ENCODE data around the gene IGSF21. TPM values are rescaled to one million over a fixed set of nuclear protein-coding genes. Genes with fewer than 3 reads are reported as not detected.

IGSF21 gene
- total and polyA plus RNA-seq, 2 donors from 2014 or later, result 1.4 to 6.6 TPM

DNA sequence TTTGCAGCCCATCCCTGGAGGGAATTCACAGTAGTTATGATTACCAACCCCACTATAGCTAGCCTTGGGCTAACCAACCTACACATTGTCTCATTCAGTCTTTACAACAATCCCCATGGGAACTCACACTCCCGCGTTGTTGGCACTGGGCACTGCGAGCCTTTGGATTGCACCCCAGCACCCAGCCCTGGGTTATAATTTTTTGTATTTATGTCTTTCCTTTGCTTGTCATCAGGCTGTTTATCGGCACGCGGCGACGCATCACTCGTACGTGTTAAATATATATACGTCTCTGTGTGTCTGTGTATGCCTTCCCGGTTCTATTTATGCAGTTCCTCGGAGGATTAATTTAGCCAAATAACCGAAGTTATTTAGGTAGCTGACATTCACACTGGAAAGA lies 47.2 kb upstream of the IGSF21 start:
- H3K4me3 ChIP-seq (ENCODE audit: low read length in 3 of 3), result no peak overlapping the region
- no peak overlapping the region for H3K27ac ChIP-seq (ENCODE audit: low read depth in 2 of 2, low read length in 2 of 2)
- TF ChIP-seq, protein P1, sequence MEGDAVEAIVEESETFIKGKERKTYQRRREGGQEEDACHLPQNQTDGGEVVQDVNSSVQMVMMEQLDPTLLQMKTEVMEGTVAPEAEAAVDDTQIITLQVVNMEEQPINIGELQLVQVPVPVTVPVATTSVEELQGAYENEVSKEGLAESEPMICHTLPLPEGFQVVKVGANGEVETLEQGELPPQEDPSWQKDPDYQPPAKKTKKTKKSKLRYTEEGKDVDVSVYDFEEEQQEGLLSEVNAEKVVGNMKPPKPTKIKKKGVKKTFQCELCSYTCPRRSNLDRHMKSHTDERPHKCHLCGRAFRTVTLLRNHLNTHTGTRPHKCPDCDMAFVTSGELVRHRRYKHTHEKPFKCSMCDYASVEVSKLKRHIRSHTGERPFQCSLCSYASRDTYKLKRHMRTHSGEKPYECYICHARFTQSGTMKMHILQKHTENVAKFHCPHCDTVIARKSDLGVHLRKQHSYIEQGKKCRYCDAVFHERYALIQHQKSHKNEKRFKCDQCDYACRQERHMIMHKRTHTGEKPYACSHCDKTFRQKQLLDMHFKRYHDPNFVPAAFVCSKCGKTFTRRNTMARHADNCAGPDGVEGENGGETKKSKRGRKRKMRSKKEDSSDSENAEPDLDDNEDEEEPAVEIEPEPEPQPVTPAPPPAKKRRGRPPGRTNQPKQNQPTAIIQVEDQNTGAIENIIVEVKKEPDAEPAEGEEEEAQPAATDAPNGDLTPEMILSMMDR (IDR thresholded peaks at IDR 0.05; ENCODE audit: borderline replicate concordance, extremely low read depth, insufficient read depth), result no peak
- FAIRE-seq, result no peak
- peaks cover 2% of the 10 kb centered on the region for H3K27me3 ChIP-seq (ENCODE audit: control insufficient read depth, insufficient read depth, low read length)
- H3K4me1 ChIP-seq (ENCODE audit: control insufficient read depth in 2 of 3, insufficient read depth in 2 of 3, low read depth in 1 of 3, low read length in 3 of 3), result no peaks in the 10 kb centered on the region
- H3K9me3 ChIP-seq (ENCODE audit: control insufficient read depth in 2 of 3, insufficient read depth in 1 of 3, low read length in 3 of 3), result peaks cover 0 to 7% (median 0%) of the 10 kb centered on the region in 3 donors
- no peaks in the 10 kb centered on the region for H3K36me3 ChIP-seq (ENCODE audit: control insufficient read depth in 2 of 3, insufficient read depth in 3 of 3, low read length in 3 of 3)
- intact Hi-C loops (cut with DNase I), result no loop called here
- no peak overlapping the region for H3K9ac ChIP-seq (ENCODE audit: low read length in 3 of 3)
- DNase-seq, result no peak

DNA sequence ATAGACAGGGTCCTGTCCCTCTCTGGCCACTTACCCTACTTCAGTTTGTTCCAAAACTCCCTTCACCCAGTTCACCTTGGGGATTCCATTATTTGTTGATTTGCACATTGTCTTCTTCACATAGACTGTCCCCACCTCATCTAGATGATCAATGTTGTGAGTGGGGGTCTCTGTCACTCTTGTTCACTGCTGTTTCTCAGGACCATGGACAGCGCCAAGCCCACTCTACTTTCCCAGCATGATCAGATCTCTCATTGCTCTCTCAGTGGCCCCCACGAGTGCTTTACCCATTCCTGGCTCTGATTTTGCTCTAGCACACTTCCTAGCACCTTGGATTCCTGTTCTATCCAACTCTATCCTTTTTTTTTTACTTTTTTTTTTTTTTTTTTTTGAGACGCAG lies 45.4 kb upstream of the IGSF21 start:
- Histone ChIP-seq H3K27me3 (ENCODE audit: control insufficient read depth, insufficient read depth, low read length) (peaks cover 2% of the 10 kb centered on the region), H3K27ac (ENCODE audit: low read depth in 2 of 2, low read length in 2 of 2) (no peak overlapping the region), H3K4me3 (ENCODE audit: low read length in 3 of 3) (no peak overlapping the region), H3K9me3 (ENCODE audit: control insufficient read depth in 2 of 3, insufficient read depth in 1 of 3, low read length in 3 of 3) (peaks cover 0 to 7% (median 0%) of the 10 kb centered on the region in 3 donors), H3K36me3 (ENCODE audit: control insufficient read depth in 2 of 3, insufficient read depth in 3 of 3, low read length in 3 of 3) (no peaks in the 10 kb centered on the region), H3K4me1 (ENCODE audit: control insufficient read depth in 2 of 3, insufficient read depth in 2 of 3, low read depth in 1 of 3, low read length in 3 of 3) (no peaks in the 10 kb centered on the region), H3K9ac (ENCODE audit: low read length in 3 of 3) (no peak overlapping the region)
- TF ChIP-seq, protein P1 (IDR thresholded peaks at IDR 0.05; ENCODE audit: borderline replicate concordance, extremely low read depth, insufficient read depth), result no peak
- FAIRE-seq, result no peak
- intact Hi-C loops (cut with DNase I), result no loop called here
- peak in 3 of 5 donors; percentile 23 to 41 (median 25) for DNase-seq

DNA sequence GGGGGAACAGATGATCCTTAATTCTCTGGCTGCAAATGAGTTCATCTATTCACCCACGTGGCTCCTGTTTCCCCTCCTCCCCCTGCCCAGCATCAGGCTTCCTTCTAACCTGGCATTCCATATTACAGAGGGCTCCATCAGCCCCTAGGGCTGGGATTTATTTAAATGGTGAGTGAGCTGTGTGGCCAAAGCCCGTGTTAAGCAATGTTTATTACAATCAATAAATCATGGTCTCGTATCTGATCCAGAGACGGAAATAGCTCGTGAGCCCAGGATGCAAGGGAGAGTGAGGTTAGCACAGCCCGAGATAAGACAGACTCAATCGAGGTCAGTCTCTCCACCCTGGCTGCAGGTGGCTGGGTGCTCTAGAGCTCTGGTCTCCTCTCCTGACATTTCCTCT lies 43.1 kb upstream of the IGSF21 start:
- no peak overlapping the region for H3K27ac ChIP-seq (ENCODE audit: low read depth in 2 of 2, low read length in 2 of 2)
- DNase-seq (no peak), FAIRE-seq (no peak)
- intact Hi-C loops (cut with DNase I), result no loop called here
- H3K9me3 ChIP-seq (ENCODE audit: control insufficient read depth in 2 of 3, insufficient read depth in 1 of 3, low read length in 3 of 3), result peaks cover 0 to 7% (median 0%) of the 10 kb centered on the region in 3 donors
- H3K9ac ChIP-seq (ENCODE audit: low read length in 3 of 3), result no peak overlapping the region
- TF ChIP-seq, protein P1 (IDR thresholded peaks at IDR 0.05; ENCODE audit: borderline replicate concordance, extremely low read depth, insufficient read depth), result no peak
- no peak overlapping the region for H3K4me3 ChIP-seq (ENCODE audit: low read length in 3 of 3)
- no peaks in the 10 kb centered on the region for H3K36me3 ChIP-seq (ENCODE audit: control insufficient read depth in 2 of 3, insufficient read depth in 3 of 3, low read length in 3 of 3)
- H3K27me3 ChIP-seq (ENCODE audit: control insufficient read depth, insufficient read depth, low read length), result no peaks in the 10 kb centered on the region
- no peaks in the 10 kb centered on the region for H3K4me1 ChIP-seq (ENCODE audit: control insufficient read depth in 2 of 3, insufficient read depth in 2 of 3, low read depth in 1 of 3, low read length in 3 of 3)

DNA sequence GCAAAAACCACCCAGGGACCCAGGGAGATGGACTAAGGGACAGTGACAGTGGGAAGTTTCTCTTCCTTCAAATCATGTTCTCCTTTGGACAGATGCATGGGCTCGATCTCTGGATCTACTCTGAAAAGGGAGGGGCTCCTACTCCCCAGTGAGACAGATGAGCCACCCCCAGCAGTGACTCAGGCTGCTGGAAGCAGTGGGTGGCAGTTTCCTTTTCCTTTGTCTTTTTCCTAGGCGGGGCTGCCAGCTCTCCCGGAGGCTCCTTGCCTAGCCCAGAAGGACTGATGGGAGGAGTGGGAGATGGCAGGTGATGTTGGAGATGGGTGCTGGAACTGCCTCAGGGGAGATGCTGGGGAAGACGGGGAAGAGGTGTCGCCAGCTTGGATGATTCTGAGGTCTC lies 41.0 kb upstream of the IGSF21 start:
- Histone ChIP-seq H3K27me3 (ENCODE audit: control insufficient read depth, insufficient read depth, low read length) (no peaks in the 10 kb centered on the region), H3K4me3 (ENCODE audit: low read length in 3 of 3) (no peak overlapping the region), H3K9ac (ENCODE audit: low read length in 3 of 3) (no peak overlapping the region), H3K27ac (ENCODE audit: low read depth in 2 of 2, low read length in 2 of 2) (no peak overlapping the region), H3K36me3 (ENCODE audit: control insufficient read depth in 2 of 3, insufficient read depth in 3 of 3, low read length in 3 of 3) (no peaks in the 10 kb centered on the region), H3K9me3 (ENCODE audit: control insufficient read depth in 2 of 3, insufficient read depth in 1 of 3, low read length in 3 of 3) (peaks cover 0 to 7% (median 0%) of the 10 kb centered on the region in 3 donors), H3K4me1 (ENCODE audit: control insufficient read depth in 2 of 3, insufficient read depth in 2 of 3, low read depth in 1 of 3, low read length in 3 of 3) (no peaks in the 10 kb centered on the region)
- DNase-seq (no peak), FAIRE-seq (no peak)
- TF ChIP-seq, protein P1 (IDR thresholded peaks at IDR 0.05; ENCODE audit: borderline replicate concordance, extremely low read depth, insufficient read depth), result no peak
- intact Hi-C loops (cut with DNase I), result no loop called here
